ENCODE data around the gene MARK4.

DNA sequence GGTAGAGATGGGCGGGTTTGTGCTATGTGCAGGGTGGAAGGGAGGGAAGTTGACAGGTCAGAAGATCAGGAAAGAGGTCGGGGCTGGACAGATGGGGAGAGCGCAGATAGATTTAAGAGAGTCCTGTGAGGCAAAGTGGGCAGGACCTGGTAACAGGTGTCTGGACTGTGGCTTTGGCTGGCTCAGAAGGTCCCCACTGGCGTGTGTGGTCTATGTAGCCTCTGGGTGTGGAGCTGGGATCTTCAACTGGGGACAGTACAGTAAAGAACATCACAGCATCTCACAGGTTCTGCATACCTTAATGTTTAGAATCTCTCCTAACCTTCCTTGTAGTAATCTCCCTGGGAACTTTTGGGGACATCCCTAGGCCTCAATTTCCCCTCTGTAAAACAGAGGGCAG is 53.9 kb downstream of the MARK4 start:
- TF ChIP-seq, protein P1, sequence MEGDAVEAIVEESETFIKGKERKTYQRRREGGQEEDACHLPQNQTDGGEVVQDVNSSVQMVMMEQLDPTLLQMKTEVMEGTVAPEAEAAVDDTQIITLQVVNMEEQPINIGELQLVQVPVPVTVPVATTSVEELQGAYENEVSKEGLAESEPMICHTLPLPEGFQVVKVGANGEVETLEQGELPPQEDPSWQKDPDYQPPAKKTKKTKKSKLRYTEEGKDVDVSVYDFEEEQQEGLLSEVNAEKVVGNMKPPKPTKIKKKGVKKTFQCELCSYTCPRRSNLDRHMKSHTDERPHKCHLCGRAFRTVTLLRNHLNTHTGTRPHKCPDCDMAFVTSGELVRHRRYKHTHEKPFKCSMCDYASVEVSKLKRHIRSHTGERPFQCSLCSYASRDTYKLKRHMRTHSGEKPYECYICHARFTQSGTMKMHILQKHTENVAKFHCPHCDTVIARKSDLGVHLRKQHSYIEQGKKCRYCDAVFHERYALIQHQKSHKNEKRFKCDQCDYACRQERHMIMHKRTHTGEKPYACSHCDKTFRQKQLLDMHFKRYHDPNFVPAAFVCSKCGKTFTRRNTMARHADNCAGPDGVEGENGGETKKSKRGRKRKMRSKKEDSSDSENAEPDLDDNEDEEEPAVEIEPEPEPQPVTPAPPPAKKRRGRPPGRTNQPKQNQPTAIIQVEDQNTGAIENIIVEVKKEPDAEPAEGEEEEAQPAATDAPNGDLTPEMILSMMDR (IDR thresholded peaks at IDR 0.05 in 2 of 3, conservative IDR thresholded peaks at IDR 0.05 in 1 of 3; ENCODE audit: borderline replicate concordance in 1 of 3, insufficient read depth in 1 of 3, low read depth in 2 of 3, low read length in 2 of 3): no peak
- no peak for TF ChIP-seq POLR2AphosphoS5 (IDR thresholded peaks at IDR 0.05; ENCODE audit: low read depth, low read length)
- no peak for TF ChIP-seq CBX3 (IDR thresholded peaks at IDR 0.05; ENCODE audit: low read depth)
- TF ChIP-seq SIN3A (IDR thresholded peaks at IDR 0.05; ENCODE audit: low read depth): no peak
- TF ChIP-seq EZH2 (IDR thresholded peaks at IDR 0.05): no peak
- no peak for TF ChIP-seq YY1 (IDR thresholded peaks at IDR 0.05; ENCODE audit: extremely low read depth, insufficient replicate concordance, low read depth, low read length)
- no peak for TF ChIP-seq SRF (IDR thresholded peaks at IDR 0.05; ENCODE audit: low read depth)
- no peak for TF ChIP-seq POLR2A (IDR thresholded peaks at IDR 0.05; ENCODE audit: borderline replicate concordance, extremely low read depth, insufficient read depth, insufficient read length)
- TF ChIP-seq EZH2phosphoT487 (IDR thresholded peaks at IDR 0.05; ENCODE audit: borderline replicate concordance): no peak
- TF ChIP-seq, protein P2, sequence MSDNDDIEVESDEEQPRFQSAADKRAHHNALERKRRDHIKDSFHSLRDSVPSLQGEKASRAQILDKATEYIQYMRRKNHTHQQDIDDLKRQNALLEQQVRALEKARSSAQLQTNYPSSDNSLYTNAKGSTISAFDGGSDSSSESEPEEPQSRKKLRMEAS (IDR thresholded peaks at IDR 0.05): no peak
- TF ChIP-seq, protein P3, sequence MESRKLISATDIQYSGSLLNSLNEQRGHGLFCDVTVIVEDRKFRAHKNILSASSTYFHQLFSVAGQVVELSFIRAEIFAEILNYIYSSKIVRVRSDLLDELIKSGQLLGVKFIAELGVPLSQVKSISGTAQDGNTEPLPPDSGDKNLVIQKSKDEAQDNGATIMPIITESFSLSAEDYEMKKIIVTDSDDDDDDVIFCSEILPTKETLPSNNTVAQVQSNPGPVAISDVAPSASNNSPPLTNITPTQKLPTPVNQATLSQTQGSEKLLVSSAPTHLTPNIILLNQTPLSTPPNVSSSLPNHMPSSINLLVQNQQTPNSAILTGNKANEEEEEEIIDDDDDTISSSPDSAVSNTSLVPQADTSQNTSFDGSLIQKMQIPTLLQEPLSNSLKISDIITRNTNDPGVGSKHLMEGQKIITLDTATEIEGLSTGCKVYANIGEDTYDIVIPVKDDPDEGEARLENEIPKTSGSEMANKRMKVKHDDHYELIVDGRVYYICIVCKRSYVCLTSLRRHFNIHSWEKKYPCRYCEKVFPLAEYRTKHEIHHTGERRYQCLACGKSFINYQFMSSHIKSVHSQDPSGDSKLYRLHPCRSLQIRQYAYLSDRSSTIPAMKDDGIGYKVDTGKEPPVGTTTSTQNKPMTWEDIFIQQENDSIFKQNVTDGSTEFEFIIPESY (IDR thresholded peaks at IDR 0.05; ENCODE audit: extremely low read depth, insufficient replicate concordance, low read length): no peak
- TF ChIP-seq ZFX (IDR thresholded peaks at IDR 0.05): no peak
- no peak for TF ChIP-seq RAD21 (IDR thresholded peaks at IDR 0.05; ENCODE audit: low read depth)
- TF ChIP-seq JUND (IDR thresholded peaks at IDR 0.05): no peak
